Spleen (tissue), 3 donors: Measurements from ENCODE around the gene ATAD1.

ENCODE experiments used
- POLR2A ChIP-seq, 3 donors: fragments of 450-650 bp; IDR thresholded peaks; one replicate each; pipeline ENCODE4 v1.5.1; 2017; ENCODE audit warnings: antibody characterized with exemption in 3 of 3, mild to moderate bottlenecking in 1 of 3
- POLR2AphosphoS5 ChIP-seq, 3 donors: sonication (generic); formaldehyde crosslinking; IDR thresholded peaks; one replicate each; pipeline ENCODE4 v1.5.1; 2017; ENCODE audit warnings: antibody characterized with exemption in 3 of 3

DNA sequence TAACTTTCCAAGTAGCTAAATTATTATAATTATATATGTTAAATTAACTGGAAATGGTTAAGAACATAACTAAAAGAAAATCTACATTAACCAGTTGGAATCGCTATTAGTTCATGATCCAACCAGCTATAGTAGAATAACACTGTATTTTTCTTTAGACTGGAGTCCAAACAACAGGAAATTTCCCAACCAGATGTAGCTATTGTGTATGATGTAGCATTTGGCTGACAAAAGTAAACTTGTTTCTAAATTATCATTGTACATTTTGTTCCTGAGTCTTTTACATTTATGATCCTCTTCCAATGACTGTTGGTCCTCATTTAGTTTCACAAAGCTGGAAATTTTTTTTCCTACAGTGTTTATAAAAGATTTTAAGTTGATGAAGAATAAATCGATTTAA, 96.2 kb downstream of the ATAD1 start:
- no peak for TF ChIP-seq POLR2AphosphoS5 (IDR thresholded peaks at IDR 0.05)
- no peak for TF ChIP-seq POLR2A (IDR thresholded peaks at IDR 0.05)
